Fibroblast of the conjunctiva (primary cell): ENCODE measurements around the gene CHMP4B.
"Not testable (repeated sequence)": the region's sequence is repeated elsewhere in the genome, so short reads cannot be mapped to it uniquely, and the experiment has no call there.

Experiments
- DNase-seq: peaks from one replicate; pipeline ENCODE4 v3.0.0-alpha.2; 2010; ENCODE audit warnings: low read depth

The CHMP4B gene

GRCh38 chr20:33790566-33790965 lies 20.6 kb upstream of the CHMP4B start:
- DNase-seq, result no peak

DNA sequence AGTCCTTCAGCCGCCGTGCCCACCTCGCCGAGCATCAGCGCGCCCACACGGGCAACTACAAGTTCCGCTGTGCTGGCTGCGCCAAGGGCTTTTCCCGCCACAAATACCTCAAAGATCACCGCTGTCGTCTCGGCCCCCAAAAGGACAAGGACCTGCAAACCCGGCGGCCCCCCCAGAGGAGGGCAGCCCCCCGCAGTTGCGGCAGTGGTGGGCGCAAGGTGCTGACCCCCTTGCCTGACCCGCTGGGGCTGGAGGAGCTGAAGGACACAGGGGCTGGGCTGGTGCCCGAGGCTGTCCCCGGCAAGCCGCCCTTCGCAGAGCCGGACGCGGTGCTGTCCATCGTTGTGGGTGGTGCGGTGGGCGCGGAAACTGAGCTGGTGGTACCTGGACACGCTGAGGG lies 20.1 kb upstream of the CHMP4B start:
- DNase-seq, result no peak

DNA sequence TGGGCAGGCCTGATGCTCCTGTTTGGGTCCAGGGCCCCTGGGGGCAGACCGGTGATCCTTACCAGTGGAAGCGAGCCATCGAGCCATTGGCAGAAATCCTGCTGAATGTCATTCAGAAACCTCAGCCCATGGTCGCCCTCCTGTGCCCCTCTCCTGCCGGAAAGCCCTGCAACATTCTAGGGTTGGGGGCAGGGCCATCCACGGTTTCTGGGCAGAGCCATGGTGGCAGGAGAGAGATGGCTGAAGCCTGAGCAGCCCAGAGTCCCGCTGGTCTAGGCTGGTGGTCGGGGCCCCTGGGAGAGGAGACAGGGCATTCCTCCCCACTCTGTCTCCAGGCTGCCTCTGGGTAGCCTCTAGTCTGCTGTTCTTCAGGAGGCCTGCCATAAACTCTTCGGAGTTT lies 19.6 kb upstream of the CHMP4B start:
- DNase-seq, result no peak

DNA sequence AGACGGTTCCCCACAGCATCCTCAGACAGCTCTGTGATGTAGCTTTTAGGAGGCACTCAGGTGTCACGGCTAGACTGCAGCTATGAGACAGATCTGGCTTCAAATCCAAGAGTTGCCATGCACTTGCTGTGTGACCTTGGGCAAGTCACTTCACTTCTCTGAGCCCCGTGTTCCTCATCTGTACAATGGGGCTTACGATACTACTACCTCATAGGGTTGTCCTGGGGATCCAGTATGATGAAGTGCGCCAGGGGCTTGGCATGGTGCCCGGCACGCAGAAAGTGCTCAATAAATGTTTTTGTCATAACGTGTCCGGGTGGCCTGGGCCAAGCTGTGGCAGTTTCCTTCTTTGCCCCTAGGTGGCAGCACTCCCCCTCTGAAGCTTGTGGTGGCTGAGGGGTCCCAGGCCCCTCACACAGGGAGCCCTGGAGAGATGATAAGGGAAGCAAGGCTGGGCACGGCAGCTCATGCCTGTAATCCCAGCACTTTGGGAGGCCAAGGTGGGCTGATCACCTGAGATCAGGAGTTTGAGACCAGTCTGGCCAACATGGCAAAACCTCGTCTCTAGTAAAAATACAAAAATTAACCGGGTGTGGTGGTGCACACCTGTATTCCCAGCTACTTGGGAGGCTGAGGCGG lies 19.1 kb upstream of the CHMP4B start:
- DNase-seq, result peak; percentile 8

DNA sequence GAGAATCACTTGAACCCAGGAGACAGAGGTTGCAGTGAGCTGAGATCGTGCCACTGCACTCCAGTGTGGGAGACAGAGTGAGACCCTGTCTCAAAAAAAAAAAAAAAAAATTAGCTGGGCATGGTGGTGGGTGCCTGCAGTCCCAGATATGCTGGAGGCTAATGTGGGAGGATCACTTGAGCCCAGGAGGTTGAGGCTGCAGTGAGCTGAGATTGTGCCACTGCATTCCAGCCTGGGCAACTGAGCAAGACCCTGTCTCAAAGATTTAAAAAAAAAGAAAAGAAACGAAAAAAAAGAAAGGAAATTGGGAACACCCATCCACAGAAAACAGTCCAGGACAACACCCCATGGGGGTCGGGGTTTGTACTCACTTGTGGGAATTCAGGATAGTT lies 18.6 kb upstream of the CHMP4B start:
- DNase-seq, result not testable (repeated sequence)

DNA sequence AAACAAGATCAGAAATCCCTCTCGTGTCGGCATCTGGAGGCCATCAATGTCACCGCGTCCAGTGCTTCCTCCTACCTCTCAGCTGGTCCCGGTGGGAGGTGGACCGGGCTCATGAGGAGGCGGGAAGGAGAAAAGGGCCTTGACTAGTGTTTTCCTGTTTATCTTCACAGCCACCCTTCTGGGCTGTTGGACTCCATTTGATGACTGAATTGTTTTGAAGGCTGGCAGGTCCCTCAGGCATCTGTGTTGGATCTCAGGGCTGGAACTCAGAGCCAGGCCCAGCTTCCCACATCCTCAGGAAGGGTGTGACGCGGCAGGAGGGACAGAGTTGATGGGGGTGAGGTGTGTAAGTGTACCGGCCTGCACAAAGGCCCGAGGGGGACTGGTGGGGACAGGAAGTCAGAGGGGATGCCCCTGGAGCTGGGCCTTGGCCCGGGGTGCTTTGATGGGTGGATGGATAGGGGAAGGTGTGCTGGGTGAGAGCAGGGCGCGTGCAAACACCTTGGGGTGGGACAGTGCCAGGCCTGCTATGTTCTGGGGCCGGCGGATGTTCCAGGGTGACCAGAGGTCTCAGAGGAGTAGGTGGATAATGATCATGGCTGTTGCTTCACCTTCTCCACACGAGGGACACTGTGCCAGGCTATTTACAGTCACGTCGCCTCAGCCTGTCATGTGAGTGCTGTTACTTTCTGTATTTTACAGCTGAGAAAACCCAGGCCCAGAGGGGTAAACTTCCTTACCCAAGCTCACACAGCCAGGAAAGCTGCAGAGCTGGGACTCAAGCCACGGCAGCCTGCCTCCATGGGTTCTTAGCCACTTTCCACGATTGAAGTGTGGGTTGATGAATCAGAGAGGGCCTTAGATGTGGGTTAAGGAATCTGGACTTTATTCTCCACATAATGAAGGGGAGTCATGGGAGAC lies 17.9 kb upstream of the CHMP4B start:
- no peak for DNase-seq

DNA sequence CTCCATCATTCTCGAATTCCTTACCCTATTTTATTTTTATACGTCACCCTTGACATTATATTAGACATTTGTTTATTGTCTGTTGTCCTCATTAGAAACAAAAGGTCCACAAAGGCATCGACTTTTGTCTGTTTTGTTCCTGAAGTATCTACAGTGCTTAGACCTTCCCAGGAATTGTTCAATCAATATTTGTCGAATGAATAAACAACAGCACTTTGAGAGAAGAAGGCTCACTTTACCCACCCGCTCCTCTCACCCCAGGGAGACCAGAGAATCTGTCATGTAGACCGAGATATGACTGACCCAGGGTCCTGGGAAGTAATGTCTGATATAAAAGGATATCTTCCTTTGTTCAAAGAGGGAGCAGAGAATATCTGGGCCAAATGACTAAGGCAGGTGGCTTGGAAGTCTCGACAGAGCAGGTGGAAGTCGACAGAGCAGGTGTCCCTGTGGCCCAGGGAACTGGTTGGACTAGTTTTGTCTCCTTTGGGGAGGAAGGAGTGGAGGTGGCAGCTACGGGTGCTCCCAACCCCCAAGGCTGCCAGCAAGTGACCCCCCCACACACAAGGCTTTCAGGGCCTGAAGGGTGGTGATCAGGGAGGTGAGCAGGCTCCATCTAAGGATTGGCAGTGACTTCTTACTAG lies 14.8 kb upstream of the CHMP4B start:
- no peak for DNase-seq

DNA sequence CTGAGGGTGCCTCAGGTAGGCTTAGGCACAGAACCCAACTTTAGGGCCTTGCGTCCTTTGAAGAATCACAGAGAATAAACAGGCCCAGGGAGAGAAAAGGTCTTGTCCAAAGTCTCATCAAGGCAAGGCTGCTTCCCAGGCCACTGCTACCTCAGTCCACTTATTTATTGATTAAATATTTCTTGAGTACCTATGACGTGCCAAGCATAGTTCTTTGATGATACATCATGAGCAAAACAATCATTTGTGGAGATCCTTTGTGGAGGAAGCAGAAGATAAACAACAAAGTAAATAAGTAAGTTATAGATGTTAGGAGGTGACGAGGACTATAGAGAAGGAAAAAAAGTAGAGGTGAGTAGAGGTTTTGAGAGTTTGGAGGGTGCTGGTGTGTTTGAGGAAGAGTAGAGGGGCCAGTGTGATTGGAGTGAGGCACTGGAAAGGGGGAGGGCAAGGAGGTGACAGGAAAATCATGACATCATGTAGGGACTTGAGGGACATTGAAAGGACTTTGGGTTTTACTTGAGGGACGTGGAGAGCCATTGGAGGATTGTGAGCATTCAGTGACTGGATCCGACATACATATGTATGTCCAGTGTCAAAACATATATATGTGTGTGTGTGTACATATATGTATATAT lies 14.1 kb upstream of the CHMP4B start:
- DNase-seq, result no peak

- DNase-seq, result no peak
Measured at GRCh38 chr20:33798444-33798843, 12.7 kb upstream of the CHMP4B start.

GRCh38 chr20:33803921-33804337 lies 7.2 kb upstream of the CHMP4B start:
- DNase-seq, result peak; percentile 16

DNA sequence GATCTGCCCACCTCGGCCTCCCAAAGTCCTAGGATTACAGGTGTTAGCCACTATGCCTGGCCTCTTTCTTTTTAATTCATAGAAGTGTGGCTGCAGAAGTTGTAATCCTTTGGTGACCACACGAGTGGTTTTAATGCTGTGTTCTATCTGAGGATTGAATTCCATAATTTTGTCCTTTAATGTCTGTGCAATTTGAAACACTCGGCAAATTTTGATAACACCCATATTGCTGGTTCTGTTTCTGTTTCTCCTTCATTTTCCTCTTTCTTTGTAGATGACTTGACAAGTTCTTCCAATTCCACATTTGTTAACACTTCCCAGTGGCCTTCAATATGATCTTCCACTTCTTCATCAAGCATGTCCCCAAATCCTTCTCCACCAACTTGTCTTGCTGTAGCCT lies 2.8 kb upstream of the CHMP4B start:
- DNase-seq, result no peak

GRCh38 chr20:33810259-33810658 lies 889 bp upstream of the CHMP4B start:
- no peak for DNase-seq

DNA sequence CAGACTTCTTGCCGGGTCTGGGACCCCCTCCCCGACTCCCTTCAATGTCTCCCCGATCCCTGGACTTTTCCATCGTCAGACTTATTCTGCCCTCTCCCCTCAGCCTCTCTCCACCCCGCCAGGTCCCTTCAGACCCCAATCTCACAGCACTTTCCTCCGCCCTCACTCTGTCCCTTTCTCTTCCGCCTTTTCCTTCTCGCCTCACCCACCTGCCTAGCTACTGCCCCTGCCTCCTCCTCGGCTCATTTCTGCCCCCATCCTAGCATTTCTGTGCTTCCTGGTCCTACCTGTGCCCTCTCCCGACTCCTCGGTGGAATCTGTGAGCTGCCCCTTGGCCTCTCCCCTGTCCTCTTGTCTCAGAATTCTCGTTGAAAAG lies 616 bp downstream of the CHMP4B start:
- no peak for DNase-seq

DNA sequence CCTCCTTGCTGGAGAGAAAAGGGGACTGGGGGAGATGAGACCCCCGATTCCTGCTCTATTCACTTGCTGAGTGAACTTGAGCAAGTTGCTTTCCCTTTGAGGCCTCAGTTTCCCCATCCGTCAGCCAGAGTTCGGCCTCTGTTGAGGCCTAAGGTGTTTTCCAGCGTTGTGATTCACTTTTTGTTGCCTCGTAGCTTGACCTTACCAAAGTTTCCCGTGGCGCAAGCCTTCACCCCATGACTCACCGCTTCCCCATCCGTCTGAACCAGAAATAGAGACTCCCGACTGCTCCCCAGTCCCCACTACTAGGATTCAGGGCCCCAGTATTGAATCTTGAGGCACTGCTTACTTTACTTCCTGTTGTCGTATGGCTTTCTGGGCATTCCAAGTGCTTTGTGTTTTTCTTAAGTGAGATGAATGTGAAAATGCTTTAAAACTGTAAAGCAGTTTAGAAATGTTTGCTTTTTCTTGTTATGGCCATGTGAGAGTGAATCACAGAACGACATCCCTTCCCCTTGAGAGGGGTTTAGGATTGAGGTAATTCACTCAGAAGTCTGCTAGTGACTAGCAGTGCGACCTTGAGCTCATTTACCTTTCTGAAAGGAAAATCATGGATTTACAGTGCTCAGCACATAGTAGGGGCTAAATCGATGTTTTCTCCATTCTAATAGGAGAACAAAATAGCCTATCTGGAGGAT lies 1.2 kb downstream of the CHMP4B start:
- DNase-seq, result peak; percentile 45

- no peak for DNase-seq
Measured at GRCh38 chr20:33812908-33813462, 1.8 kb downstream of the CHMP4B start.

DNA sequence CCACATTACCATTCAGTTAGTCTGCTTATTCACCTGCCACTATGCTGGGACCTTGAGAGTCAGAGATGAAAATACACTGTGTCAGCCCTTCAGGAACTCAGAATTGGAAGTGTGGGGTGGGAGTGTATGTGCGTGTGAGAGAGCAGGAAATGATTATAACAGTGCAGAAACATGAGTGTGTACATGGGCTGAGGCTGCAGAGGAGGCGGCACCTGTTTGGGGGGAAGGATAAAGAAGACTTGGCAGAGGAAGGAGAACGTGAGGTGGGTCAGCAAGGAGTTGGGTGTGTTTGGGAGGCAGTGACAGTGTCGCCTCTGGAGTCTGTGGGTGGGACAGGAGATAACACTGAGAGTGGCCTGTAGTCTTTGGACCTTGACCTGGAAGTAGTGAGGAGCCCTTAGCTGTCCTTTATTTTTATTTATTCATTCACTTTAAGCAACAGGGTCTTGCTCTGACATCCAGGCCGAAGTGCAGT lies 3.1 kb downstream of the CHMP4B start:
- DNase-seq, result no peak

GRCh38 chr20:33815671-33816070 lies 4.5 kb downstream of the CHMP4B start:
- no peak for DNase-seq

DNA sequence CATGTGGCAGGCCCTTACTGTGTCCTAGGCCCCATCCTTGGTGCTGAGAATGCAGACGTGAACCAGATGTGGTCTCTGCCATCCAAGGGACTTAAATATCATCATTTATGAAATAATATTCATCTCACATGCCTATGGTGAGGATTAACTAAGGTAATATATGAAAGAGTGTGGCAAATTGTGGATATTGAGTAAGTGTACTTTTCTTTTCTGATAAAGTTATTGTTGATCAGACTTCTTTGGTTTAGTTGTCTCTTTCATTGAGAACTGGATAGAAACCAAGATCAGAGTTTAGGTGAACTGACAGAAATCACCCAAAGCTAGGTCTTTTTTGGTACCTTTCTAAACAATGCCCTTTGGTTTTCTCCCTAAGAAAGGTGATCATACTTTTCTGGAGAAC lies 5.0 kb downstream of the CHMP4B start:
- no peak for DNase-seq

DNA sequence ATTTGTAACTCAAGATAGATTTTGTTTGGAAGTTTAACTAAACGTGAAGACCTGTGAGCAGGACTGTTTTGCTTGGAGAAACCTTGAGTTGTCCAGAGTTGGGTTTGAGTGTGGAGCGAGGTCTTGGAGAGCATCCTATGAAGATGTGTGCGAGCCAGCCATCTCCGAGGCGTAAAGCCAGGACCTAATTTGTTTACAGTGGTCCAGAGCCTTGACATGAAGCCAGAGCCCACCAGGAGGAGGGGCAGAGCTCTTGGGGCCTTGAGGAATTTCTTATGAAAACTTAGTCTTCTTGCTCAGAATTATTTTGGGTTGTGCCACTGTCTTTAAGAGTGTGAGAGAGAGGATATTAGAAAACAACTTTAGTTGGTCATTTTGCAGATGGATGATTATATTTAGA lies 6.3 kb downstream of the CHMP4B start:
- no peak for DNase-seq

DNA sequence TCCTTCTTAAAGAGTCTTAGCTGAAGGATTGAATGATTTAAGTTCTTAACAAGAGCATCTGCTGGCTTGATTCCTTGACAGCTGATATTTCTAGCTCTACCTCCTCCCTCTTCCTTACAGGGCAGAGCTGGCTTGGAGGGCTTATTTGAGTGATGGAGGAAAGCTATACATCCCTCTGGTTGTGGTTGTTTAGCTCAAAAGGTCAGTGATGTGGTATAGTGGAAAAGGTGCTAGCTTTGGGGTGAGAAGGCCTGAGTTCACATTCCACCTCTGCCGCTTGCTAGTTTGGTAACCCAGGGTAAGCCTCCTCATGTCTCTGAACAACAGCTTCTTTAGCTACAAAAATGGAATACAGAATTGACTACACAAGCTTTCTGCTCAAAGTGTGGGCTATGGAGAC lies 8.3 kb downstream of the CHMP4B start:
- DNase-seq, result no peak

GRCh38 chr20:33820362-33820761 lies 9.2 kb downstream of the CHMP4B start:
- DNase-seq, result no peak
